Activated CD4-positive, alpha-beta T cell treated with anti-CD3 and anti-CD28 coated beads, Interleukin-2, amount 10 ng/mL, durations not matched to agents 24 days and 14 days (primary cell): ENCODE data around the gene LBHD2. TPM values are rescaled to one million over a fixed set of nuclear protein-coding genes. Genes with fewer than 3 reads are reported as not detected.

ENCODE experiments used
- DNase-seq: peaks from one replicate; pipeline ENCODE4 v3.0.0; 2022
- H3K27ac Mint-ChIP-seq: one replicate; pipeline ENCODE4 v1.8.0; 2022; ENCODE audit warnings: mild to moderate bottlenecking, mixed read lengths
- H3K27me3 Mint-ChIP-seq: one replicate; pipeline ENCODE4 v1.8.0; 2022; ENCODE audit warnings: mixed read lengths
- H3K36me3 Mint-ChIP-seq: one replicate; pipeline ENCODE4 v1.8.0; 2022; ENCODE audit warnings: low read depth, mild to moderate bottlenecking, mixed read lengths
- H3K4me1 Mint-ChIP-seq: one replicate; pipeline ENCODE4 v1.8.0; 2021; ENCODE audit warnings: mixed read lengths
- H3K4me3 Mint-ChIP-seq: one replicate; pipeline ENCODE4 v1.8.0; 2022; ENCODE audit warnings: mild to moderate bottlenecking, moderate library complexity, mixed read lengths
- H3K9me3 Mint-ChIP-seq: one replicate; pipeline ENCODE4 v1.8.0; 2021; ENCODE audit warnings: mixed read lengths
- intact Hi-C: fragments of 100-400 bp; cut with micrococcal nuclease; formaldehyde crosslinking; loops from one replicate; pipeline ENCODE4 v1.15.1; 2023
- total RNA-seq: library from RNA; stranded (reverse); gene quantifications from 2 replicates; pipeline ENCODE4 v1.2.3, GENCODE V29; 2022

Gene LBHD2
- total RNA-seq, 1 donor from 2014 or later, result not detected

- no peak for DNase-seq
- peaks cover 4% of the 10 kb centered on the region for H3K4me1 Mint-ChIP-seq
- H3K27me3 Mint-ChIP-seq, result peaks cover 58% of the 10 kb centered on the region
- H3K9me3 Mint-ChIP-seq, result no peaks in the 10 kb centered on the region
- intact Hi-C loops, result no loop called here
- H3K27ac Mint-ChIP-seq, result no peak overlapping the region
- H3K4me3 Mint-ChIP-seq, result no peak overlapping the region
- no peaks in the 10 kb centered on the region for H3K36me3 Mint-ChIP-seq
Observed at GRCh38 chr14:103059556-103059955, 24.5 kb upstream of the LBHD2 start.

DNA sequence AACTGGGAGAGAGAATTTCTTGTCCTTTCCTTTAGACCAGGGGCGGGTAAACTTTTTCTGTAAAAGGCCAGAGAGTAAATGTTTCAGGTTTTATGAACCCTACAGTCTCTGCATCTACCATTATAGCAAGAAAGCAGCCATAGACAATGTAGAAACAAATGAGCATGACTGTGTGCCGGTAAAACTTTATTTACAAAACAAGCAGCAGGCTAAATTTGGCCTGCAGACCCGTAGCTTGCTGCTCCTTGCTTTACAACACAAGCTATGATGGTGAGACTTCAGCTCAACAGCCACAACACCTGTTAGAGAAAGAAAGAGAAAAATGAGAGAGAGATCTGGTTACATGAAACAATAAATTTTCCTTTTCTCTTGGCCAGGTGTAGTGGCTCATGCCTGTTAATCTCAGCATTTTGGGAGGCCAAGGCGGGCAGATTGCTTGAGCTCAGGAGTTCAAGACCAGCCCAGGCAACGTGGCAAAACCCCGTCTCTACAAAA is 22.5 kb upstream of the LBHD2 start:
- Mint-ChIP-seq H3K36me3 (no peaks in the 10 kb centered on the region), H3K4me3 (no peak overlapping the region), H3K9me3 (no peaks in the 10 kb centered on the region), H3K27me3 (peaks cover 40% of the 10 kb centered on the region), H3K4me1 (no peaks in the 10 kb centered on the region), H3K27ac (no peak overlapping the region)
- intact Hi-C loops, result no loop called here
- no peak for DNase-seq

GRCh38 chr14:103064436-103064835 is 19.6 kb upstream of the LBHD2 start:
- no peaks in the 10 kb centered on the region for H3K9me3 Mint-ChIP-seq
- H3K4me1 Mint-ChIP-seq, result no peaks in the 10 kb centered on the region
- no peak overlapping the region for H3K27ac Mint-ChIP-seq
- H3K4me3 Mint-ChIP-seq, result no peak overlapping the region
- intact Hi-C loops, result no loop called here
- peaks cover 25% of the 10 kb centered on the region for H3K27me3 Mint-ChIP-seq
- no peak for DNase-seq
- H3K36me3 Mint-ChIP-seq, result no peaks in the 10 kb centered on the region

- Mint-ChIP-seq H3K4me3 (no peak overlapping the region), H3K36me3 (no peaks in the 10 kb centered on the region), H3K27ac (no peak overlapping the region), H3K27me3 (peaks cover 20% of the 10 kb centered on the region), H3K4me1 (no peaks in the 10 kb centered on the region), H3K9me3 (no peaks in the 10 kb centered on the region)
- intact Hi-C loops, result no loop called here
- no peak for DNase-seq
Observed at GRCh38 chr14:103064978-103065377, 19.0 kb upstream of the LBHD2 start.

GRCh38 chr14:103065861-103066260 is 18.1 kb upstream of the LBHD2 start:
- H3K9me3 Mint-ChIP-seq, result no peaks in the 10 kb centered on the region
- intact Hi-C loops, result no loop called here

GRCh38 chr14:103066399-103066798 is 17.6 kb upstream of the LBHD2 start:
- no peak for DNase-seq
- H3K36me3 Mint-ChIP-seq, result no peaks in the 10 kb centered on the region
- H3K4me1 Mint-ChIP-seq, result no peaks in the 10 kb centered on the region
- H3K27ac Mint-ChIP-seq, result no peak overlapping the region
- intact Hi-C loops, result no loop called here
- peaks cover 15% of the 10 kb centered on the region for H3K27me3 Mint-ChIP-seq
- no peaks in the 10 kb centered on the region for H3K9me3 Mint-ChIP-seq
- H3K4me3 Mint-ChIP-seq, result no peak overlapping the region

More at GRCh38 chr14:103065861-103066260, 18.1 kb upstream of the LBHD2 start:
- no peak for DNase-seq
- Mint-ChIP-seq H3K27me3 (peaks cover 16% of the 10 kb centered on the region), H3K4me1 (no peaks in the 10 kb centered on the region), H3K36me3 (no peaks in the 10 kb centered on the region), H3K27ac (no peak overlapping the region), H3K4me3 (no peak overlapping the region)

- no peaks in the 10 kb centered on the region for H3K36me3 Mint-ChIP-seq
- H3K9me3 Mint-ChIP-seq, result no peaks in the 10 kb centered on the region
- no peaks in the 10 kb centered on the region for H3K4me1 Mint-ChIP-seq
- H3K4me3 Mint-ChIP-seq, result no peak overlapping the region
- intact Hi-C loops, result no loop called here
- H3K27me3 Mint-ChIP-seq, result peaks cover 9% of the 10 kb centered on the region
- DNase-seq, result no peak
- H3K27ac Mint-ChIP-seq, result no peak overlapping the region
Observed at GRCh38 chr14:103067231-103067954, 16.6 kb upstream of the LBHD2 start.

DNA sequence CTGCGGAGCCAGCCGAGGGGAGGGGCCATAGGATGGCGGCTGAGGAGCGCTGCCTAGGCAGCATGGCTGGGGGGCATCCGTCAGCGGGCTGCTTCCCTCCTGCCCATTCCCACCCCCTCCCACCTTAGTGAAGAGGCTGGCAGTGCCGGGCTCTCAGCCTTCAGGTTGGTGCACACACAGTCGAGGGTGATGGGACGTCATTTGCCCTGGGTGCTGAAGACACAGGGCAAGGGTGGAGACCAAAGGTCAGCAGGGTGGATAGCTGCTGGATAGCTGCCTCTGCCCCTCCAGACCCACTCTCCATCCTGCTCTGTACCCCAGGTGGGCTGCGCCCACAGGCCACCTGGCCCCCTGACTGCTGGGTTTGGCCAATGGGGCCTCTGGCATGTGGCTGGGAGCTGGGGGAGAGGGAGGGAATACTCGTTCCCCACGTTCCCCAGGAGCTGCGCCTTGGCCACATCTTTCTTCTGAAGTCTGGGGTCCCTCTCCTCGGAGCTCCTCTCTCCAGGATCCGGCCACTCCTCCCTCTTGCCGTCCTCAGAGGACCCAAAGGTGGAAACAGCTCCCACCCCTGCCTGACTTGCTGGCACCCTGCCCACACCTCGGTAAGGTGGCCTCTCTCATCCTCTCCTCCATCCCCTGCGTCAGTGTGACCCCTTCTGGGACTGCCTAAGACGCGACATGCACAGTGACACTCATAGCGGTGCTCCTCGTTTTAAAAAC is 15.5 kb upstream of the LBHD2 start:
- intact Hi-C loops, result no loop called here
- no peaks in the 10 kb centered on the region for H3K4me1 Mint-ChIP-seq
- no peaks in the 10 kb centered on the region for H3K9me3 Mint-ChIP-seq
- H3K4me3 Mint-ChIP-seq, result no peak overlapping the region
- no peak overlapping the region for H3K27ac Mint-ChIP-seq
- H3K36me3 Mint-ChIP-seq, result no peaks in the 10 kb centered on the region
- H3K27me3 Mint-ChIP-seq, result peaks cover 5% of the 10 kb centered on the region
- no peak for DNase-seq

DNA sequence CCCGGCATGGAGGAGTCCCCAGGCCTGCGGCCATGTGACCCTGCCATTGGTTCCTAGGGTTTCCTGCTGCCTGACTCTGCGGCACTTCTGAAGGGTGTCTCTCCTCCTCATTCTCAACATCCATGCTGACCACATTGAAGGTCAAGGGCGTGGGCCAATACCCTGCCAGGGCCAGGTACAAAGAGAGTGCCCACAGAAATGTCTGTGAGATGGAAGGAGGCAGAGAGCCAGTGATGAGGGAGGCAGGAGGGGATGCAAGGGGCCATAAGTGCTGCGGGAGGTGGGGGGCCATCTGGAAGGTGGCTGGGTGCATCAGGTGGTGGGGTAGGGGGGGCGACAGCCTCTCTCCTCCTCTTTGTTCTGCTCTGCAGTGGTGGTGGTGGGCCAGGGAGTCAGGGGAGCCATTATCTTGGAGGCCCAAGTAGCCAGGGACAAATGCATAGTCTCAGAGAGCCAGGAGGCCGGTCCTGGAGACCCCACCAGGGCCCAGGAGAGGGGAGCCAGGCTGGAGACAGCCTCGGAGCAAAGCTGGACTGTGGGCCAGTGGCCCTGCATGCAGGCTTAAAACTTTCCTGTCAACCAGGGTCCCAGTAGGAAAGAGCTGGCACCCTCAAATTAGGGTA is 13.6 kb upstream of the LBHD2 start:
- no peaks in the 10 kb centered on the region for H3K9me3 Mint-ChIP-seq
- H3K4me1 Mint-ChIP-seq, result no peaks in the 10 kb centered on the region
- no peak overlapping the region for H3K27ac Mint-ChIP-seq
- no peak for DNase-seq
- H3K36me3 Mint-ChIP-seq, result no peaks in the 10 kb centered on the region
- peaks cover 6% of the 10 kb centered on the region for H3K27me3 Mint-ChIP-seq
- intact Hi-C loops, result no loop called here
- no peak overlapping the region for H3K4me3 Mint-ChIP-seq

DNA sequence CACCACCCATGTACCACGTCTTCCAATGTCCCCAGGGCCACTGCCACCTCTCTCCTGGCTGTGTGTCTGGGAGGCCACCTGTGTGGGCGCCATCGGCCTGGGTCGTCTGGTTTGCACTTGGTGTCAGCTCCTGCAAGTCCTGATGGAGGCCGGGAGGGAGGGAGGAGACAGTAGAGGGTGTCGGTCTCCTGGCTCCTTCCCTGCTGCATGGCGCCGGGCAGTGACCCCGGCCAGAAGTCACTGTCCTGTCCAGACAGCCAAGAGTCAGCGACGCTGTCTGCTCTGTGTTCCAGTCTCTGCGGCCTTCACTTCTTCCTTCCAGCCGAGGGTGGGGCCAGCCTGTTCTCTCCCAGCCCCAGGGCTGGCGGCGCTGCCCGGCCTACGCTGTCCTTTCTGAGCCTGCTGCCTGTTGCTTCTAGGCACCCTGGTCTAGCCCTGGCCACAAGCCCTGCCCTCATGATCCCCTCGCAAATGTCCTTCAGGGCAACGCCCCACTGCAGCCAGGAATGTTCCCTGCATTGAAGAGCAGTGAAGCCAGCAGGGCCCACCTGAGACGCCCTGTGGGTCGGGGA is 13.0 kb upstream of the LBHD2 start:
- Mint-ChIP-seq H3K9me3 (no peaks in the 10 kb centered on the region), H3K36me3 (no peaks in the 10 kb centered on the region), H3K4me1 (no peaks in the 10 kb centered on the region), H3K27me3 (peaks cover 6% of the 10 kb centered on the region), H3K27ac (no peak overlapping the region), H3K4me3 (no peak overlapping the region)
- no peak for DNase-seq
- intact Hi-C loops, result no loop called here

GRCh38 chr14:103071544-103072251 is 12.3 kb upstream of the LBHD2 start:
- H3K27ac Mint-ChIP-seq, result no peak overlapping the region
- H3K9me3 Mint-ChIP-seq, result no peaks in the 10 kb centered on the region
- intact Hi-C loops, result no loop called here
- peaks cover 6% of the 10 kb centered on the region for H3K27me3 Mint-ChIP-seq
- no peaks in the 10 kb centered on the region for H3K36me3 Mint-ChIP-seq
- H3K4me3 Mint-ChIP-seq, result no peak overlapping the region
- H3K4me1 Mint-ChIP-seq, result no peaks in the 10 kb centered on the region
- no peak for DNase-seq

GRCh38 chr14:103072595-103073366 is 11.2 kb upstream of the LBHD2 start:
- H3K27ac Mint-ChIP-seq, result no peak overlapping the region
- H3K4me3 Mint-ChIP-seq, result no peak overlapping the region
- intact Hi-C loops, result no loop called here
- peak; percentile 56 for DNase-seq
- H3K27me3 Mint-ChIP-seq, result peaks cover 4% of the 10 kb centered on the region
- H3K9me3 Mint-ChIP-seq, result no peaks in the 10 kb centered on the region
- no peaks in the 10 kb centered on the region for H3K4me1 Mint-ChIP-seq
- no peaks in the 10 kb centered on the region for H3K36me3 Mint-ChIP-seq

DNA sequence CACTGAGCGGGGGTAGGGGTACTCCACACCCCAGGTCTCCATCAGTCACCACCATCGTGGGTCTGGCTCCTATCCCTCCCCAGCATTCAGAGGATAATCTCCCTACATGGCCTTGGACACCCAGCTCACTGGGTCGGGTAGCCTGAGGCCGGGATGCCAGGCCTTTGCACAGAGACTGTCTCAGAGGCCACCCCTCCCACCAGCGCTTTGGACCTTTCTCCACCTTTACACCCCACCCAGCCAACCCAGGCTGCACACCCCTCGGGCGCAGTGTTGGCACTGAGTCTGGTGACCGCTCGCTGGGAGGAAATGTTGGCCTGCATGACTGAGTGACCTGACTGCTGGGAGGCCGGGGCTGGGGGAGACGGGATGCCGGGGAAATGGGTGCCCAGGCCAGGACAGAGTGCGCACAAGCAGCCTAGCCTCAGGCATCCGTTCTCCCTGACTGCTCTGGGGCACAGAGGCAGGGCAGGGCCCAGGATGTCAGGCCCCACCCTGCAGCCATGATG is 10.6 kb upstream of the LBHD2 start:
- H3K27me3 Mint-ChIP-seq, result peaks cover 4% of the 10 kb centered on the region
- no peaks in the 10 kb centered on the region for H3K36me3 Mint-ChIP-seq
- H3K9me3 Mint-ChIP-seq, result no peaks in the 10 kb centered on the region
- no peaks in the 10 kb centered on the region for H3K4me1 Mint-ChIP-seq
- DNase-seq, result no peak
- H3K27ac Mint-ChIP-seq, result no peak overlapping the region
- intact Hi-C loops, result no loop called here
- no peak overlapping the region for H3K4me3 Mint-ChIP-seq
